Medulla oblongata (tissue), 1 donor: ENCODE data around the gene ZNF576.
"Not testable (repeated sequence)": the region's sequence is repeated elsewhere in the genome, so short reads cannot be mapped to it uniquely, and the experiment has no call there.

Source experiments
- DNase-seq: peaks from one replicate; pipeline ENCODE4 v3.0.0-alpha.2; 2015; ENCODE audit errors: extremely low spot score

ZNF576 gene

DNA sequence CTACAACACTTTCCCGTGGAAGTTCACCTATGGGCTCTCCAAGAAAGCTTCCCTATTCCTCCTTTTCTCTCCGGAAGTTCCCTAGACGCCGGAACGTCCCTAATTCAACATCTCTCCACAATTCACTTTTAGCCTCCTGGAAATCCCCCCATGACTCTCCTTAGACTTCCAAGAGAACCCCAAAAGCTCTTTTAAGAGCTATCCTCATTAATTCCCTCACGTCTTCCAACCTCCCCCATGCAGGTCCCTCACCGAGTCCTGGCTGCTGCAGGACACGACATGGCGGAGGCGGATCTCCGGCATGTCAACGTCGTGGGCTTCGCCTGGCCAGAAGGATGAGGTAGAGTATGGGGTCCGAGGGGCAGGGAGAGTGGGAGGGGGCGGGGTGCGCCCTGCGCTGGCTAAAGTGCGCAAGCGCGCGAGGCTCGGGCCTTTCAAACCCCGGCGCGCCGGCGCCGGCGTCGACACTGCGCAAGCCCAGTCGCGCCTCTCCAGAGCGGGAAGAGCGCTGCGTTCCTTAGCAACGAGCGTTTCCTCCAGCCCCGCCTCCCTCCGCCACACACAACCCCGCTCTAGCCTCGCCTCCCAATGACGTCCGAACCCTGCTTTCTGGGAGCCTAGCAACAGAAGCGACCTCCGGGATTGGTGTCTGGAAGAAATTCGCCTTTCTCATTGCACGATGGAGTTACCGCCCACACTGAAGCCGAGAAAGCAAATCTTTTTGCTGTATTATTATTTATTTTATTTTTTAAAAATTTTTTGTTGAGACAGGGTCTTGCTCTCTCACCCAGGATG lies 21.0 kb upstream of the ZNF576 start, which contains the start of the genes PINLYP and XRCC1:
PINLYP (plus strand) TSS at position 646 of the 795 bp plus-strand sequence. CDS start 1,391 bp downstream, outside the sequence.
XRCC1 (minus strand) TSS at position 372 of the 795 bp plus-strand sequence; CDS start at position 303, 69 bp downstream.
- peak; percentile 99 for DNase-seq

- DNase-seq, result no peak
Observed at GRCh38 chr19:43575955-43576878, 20.2 kb upstream of the ZNF576 start.

DNA sequence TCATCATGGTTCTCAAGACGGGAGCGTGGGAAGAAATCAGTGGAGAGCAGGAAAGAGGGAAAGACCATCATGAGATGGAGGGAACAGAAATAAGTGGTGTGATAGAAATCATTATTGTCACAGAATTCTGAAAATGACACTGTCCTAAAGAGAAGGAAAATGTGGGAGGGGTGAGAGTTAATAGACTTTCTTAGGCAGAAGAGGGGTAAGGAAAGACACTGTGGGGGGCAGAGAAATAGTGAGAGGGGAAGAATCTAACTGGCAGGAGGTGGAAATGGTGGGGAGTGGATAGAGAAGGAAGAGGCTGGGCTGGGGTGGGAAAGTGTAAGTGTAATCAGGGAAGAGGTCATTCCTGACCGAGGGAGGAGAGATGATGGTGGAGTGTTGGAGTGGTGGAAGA lies 17.6 kb upstream of the ZNF576 start:
- no peak for DNase-seq

DNA sequence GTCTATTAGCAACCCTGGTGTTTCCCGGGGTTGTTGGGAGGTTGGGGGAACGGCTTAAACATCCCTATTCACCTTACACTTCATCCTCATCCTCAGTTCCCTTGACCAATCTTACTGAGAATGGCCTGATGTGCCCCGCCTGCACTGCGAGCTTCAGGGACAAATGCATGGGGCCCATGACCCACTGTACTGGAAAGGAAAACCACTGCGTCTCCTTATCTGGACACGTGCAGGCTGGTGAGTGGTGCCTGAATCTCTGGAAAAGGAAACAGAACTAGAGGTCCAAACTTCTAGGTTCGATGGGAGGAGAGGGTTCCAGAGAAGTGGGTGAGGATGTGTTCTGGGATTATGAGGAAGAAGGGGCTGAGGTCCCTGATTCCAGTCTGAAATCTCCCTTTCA lies 14.9 kb upstream of the ZNF576 start:
- no peak for DNase-seq

- DNase-seq, result no peak
Observed at GRCh38 chr19:43582495-43582894, 13.9 kb upstream of the ZNF576 start.

DNA sequence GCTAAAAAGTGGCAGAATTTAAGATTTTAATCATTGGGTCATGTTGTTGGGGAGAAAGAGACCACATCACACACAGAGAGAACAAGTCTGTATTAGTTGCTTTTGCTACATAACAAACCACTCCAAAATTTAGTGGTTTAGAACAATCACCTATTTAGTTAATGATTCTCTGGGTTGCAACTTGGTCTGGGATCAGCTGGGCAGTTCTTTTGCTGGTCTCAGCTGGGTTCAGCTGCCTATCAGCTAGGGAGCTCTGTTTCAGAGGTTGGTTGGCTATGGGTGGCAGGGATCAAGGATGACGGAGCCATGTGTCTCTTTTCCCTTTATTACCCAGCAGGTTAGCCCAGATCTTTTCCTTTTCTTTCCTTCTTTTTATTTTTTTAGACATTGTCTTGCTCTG lies 11.9 kb upstream of the ZNF576 start:
- DNase-seq, result no peak

DNA sequence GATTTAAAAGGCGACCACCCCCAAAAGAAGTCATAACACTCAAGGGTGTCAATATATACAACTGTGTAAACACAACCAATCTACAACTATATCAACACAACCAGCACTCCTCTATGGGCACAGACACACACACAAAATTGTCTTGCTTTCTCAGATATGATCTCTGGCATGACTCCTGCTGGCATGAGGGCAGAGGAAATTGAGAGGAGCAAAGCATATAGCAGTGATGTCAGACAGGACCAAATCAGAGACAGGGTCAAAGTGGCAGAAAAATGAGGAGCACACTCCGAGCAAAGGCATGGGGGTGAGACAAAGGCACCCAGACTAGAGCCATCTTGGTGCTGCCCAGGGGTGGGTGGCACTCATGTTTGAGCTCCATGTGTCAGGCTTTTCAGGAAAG lies 10.0 kb upstream of the ZNF576 start:
- no peak for DNase-seq

DNA sequence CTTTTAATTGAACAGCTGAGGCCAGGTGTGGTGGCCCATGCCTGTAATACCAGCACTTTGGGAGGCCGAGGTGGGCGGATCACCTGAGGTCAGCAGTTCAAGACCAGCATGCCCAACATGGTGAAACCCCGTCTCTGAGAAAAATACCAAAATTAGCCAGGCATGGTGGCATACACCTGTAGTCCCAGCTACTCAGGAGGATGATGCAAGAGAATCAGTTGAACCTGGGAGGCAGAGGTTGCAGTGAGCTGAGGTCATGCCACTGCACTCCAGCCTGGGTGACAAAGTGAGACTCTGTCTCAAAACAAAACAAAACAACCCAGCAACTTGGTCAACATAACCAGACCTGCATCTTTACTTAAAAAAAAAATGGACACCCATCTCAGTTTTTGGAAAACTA lies 9.4 kb upstream of the ZNF576 start:
- DNase-seq, result not testable (repeated sequence)

- no peak for DNase-seq
Observed at GRCh38 chr19:43589277-43589676, 7.1 kb upstream of the ZNF576 start.

- no peak for DNase-seq
Observed at GRCh38 chr19:43589678-43590077, 6.7 kb upstream of the ZNF576 start.

GRCh38 chr19:43591904-43592772 lies 4.3 kb upstream of the ZNF576 start:
- no peak for DNase-seq

GRCh38 chr19:43592800-43593350 lies 3.5 kb upstream of the ZNF576 start:
- DNase-seq, result no peak

DNA sequence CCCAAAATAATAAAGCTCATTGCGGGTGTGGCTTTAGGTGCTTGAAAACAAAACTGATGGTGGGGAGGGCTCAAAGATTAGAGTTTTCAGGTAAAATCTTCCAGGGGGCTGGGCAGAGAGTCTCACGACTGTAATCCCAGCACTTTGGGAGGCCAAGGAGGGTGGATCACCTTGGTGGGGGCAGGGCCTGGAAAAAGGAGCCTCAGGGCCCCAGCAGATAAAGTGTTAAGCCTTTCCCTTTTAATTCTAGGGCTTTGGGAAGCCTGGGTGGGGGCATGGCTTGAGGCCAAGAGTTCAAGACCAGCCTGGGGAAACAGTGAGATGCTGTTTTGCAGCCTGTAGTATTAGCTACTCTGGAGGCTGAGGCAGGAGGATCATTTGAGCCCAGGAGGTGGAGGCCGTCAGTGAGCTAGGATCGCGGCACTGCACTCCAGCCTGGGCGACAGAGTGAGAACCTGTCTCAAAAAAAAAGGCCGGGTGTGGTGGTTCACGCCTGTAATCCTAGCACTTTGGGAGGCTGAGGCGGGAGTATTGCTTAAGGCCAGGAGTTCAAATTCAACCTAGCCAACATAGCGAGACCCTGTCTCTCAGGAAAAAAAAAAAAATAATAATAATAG lies 2.2 kb upstream of the ZNF576 start:
- DNase-seq, result no peak

DNA sequence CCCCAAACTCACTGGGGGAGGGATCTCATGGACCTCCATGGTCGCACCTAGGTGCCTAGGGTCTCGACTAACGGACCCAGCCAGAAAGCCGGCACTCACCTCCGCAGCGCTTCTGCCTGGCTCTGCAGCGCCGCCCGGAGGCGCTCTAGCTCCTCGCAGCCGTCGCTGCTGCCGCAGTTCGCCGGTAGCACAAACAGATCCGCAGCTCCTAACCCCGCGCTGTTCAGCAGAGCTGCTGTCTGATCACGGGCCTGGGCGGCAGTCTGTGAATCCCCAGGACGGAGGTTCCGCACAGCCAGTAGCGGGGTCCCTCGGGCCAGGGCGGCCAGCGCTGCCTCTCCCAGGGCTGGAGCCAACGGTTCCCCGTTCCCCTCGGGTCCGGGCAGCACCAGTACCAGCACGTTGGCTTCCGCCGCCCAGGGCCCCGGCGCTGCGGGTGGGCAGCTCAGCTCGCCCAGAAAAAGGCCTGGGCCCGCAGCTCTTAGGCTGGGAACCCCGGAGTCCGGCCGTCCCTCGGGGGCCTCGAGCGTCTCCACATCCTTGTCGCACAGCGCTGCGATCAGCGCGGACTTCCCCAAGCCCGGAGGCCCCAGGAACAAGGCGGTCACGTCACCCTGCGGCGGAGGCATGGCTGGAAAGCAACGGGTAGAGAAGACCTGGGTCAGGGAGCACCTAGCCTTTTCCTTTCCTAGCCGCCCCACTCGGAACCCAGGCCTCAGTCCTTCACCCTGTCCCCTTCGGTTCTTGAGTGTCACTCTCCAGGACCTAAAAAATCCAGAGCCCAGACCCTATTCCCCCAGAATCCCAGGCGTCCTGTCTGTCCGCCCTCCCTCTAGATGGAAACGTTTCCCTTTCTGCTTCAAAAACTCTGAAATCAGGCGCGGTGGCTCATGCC lies 1.4 kb upstream of the ZNF576 start:
- DNase-seq, result peak; percentile 29

DNA sequence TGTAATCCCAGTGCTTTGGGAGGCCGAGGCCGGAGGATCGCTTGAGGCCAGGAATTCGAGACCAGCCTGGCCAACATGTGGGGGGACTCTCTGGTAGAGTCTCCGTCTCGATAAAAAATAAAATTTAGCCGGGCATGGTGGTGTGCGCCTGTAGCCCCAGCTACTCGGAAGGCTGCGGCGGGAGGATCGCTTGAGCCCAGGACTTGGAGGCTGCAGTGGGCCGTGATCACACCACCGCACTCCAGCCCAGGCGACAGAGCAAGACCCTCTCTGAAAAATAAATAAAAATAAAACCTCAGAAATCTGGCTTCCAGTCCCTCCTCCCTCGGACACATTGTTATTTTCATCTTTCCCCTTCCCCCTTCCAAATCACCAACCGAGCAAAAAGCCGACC lies 793 bp upstream of the ZNF576 start:
- no peak for DNase-seq

DNA sequence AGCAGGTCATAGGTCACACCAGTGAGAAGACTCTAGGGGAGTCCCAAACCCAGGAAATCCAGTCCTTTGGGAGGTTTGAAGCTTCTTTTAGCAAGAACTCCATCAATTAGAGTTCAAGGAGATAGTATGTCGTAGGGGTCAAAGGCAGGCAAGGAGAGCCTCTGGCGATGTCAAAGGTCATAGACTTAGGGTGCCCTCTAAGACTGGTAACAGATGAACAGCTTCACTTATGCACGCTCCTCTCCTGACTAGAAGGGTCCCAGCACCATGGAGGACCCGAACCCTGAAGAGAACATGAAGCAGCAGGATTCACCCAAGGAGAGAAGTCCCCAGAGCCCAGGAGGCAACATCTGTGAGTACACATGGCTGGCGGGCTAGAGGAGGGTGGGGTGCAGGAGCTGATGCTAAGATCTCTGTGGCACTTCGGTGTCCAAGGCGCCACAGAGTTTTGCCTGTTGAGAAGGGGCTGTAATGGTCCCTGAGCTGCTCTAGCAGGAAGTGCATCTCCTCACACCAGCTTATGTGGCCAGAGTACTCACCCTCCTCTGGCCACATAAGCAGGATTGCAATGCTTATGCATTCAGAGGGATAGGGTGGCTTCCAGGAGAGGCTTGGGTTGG lies 557 bp downstream of the ZNF576 start:
- DNase-seq, result no peak

GRCh38 chr19:43597876-43598275 lies 1.5 kb downstream of the ZNF576 start:
- DNase-seq, result no peak

GRCh38 chr19:43598445-43599240 lies 2.2 kb downstream of the ZNF576 start:
- no peak for DNase-seq
